ENCODE data around the gene ZNF423. TPM values are rescaled to one million over a fixed set of nuclear protein-coding genes. Genes with fewer than 3 reads are reported as not detected.
A peak's percentile ranks its signal among the peaks of the same experiment; 100 is the strongest.

ZNF423 gene
- total RNA-seq, 4 donors from 2014 or later = 7.0 to 19.7 (median 8.4) TPM

GRCh38 chr16:49795513-49795912 lies 60.4 kb downstream of the ZNF423 start:
- 95% methylated on average over 3 of the region's 8 CpGs; no CpG with 5 or more reads in 1 of the 2 donors for WGBS, 2 donors (ENCODE audit: low coverage in 1 of 2)
- Histone ChIP-seq H3K4me3 (no peak overlapping the region), H3K9me3 (no peaks in the 10 kb centered on the region), H3K27me3 (no peaks in the 10 kb centered on the region), H3K36me3 (no peaks in the 10 kb centered on the region), H3K27ac (no peak overlapping the region), H3K4me1 (peaks cover 0 to under 1% (median 0%) of the 10 kb centered on the region in 3 donors)
- TF ChIP-seq EP300 (IDR thresholded peaks at IDR 0.05) (no peak), CTCF (IDR thresholded peaks at IDR 0.05) (no peak), POLR2A (IDR thresholded peaks at IDR 0.05) (no peak)
- ATAC-seq = no peak

GRCh38 chr16:49793244-49793643 lies 62.7 kb downstream of the ZNF423 start:
- WGBS, 2 donors (ENCODE audit: low coverage in 1 of 2) = 50% methylated on average over 1 of the region's 11 CpGs; no CpG with 5 or more reads in 1 of the 2 donors
- no peaks in the 10 kb centered on the region for H3K9me3 ChIP-seq
- no peak overlapping the region for H3K27ac ChIP-seq
- peaks cover 0 to 13% (median 7%) of the 10 kb centered on the region in 3 donors for H3K4me1 ChIP-seq
- no peak overlapping the region for H3K4me3 ChIP-seq
- no peaks in the 10 kb centered on the region for H3K36me3 ChIP-seq
- TF ChIP-seq POLR2A (IDR thresholded peaks at IDR 0.05) = no peak
- no peak for TF ChIP-seq EP300 (IDR thresholded peaks at IDR 0.05)
- TF ChIP-seq CTCF (IDR thresholded peaks at IDR 0.05) = no peak
- no peak for TF ChIP-seq POLR2AphosphoS5 (IDR thresholded peaks at IDR 0.05)
- H3K27me3 ChIP-seq = no peaks in the 10 kb centered on the region
- ATAC-seq = no peak

- peak overlapping the region in 3 of 4 donors; percentile 63 to 72 (median 66) for H3K27ac ChIP-seq
- peaks cover 0 to 24% (median 11%) of the 10 kb centered on the region in 3 donors for H3K4me1 ChIP-seq
- H3K36me3 ChIP-seq = no peaks in the 10 kb centered on the region
- no peaks in the 10 kb centered on the region for H3K9me3 ChIP-seq
- no peak for ATAC-seq
- no peak for TF ChIP-seq POLR2A (IDR thresholded peaks at IDR 0.05)
- TF ChIP-seq EP300 (IDR thresholded peaks at IDR 0.05) = no peak
- no peaks in the 10 kb centered on the region for H3K27me3 ChIP-seq
- WGBS, 2 donors (ENCODE audit: low coverage in 1 of 2) = 97 to 100% methylated on average over 1 to 4 of the region's 4 CpGs
- H3K4me3 ChIP-seq = no peak overlapping the region
Observed at GRCh38 chr16:49789616-49790015, 66.3 kb downstream of the ZNF423 start.

GRCh38 chr16:49788986-49789385 lies 66.9 kb downstream of the ZNF423 start:
- ATAC-seq = no peak

GRCh38 chr16:49788572-49788971 lies 67.3 kb downstream of the ZNF423 start:
- peak overlapping the region in 3 of 4 donors; percentile 63 to 72 (median 66) for H3K27ac ChIP-seq
- no peaks in the 10 kb centered on the region for H3K36me3 ChIP-seq
- TF ChIP-seq CTCF (IDR thresholded peaks at IDR 0.05) (no peak), POLR2AphosphoS5 (IDR thresholded peaks at IDR 0.05) (no peak), EP300 (IDR thresholded peaks at IDR 0.05) (no peak), POLR2A (IDR thresholded peaks at IDR 0.05) (no peak)
- H3K4me1 ChIP-seq = peaks cover 0 to 24% (median 11%) of the 10 kb centered on the region in 3 donors
- H3K27me3 ChIP-seq = no peaks in the 10 kb centered on the region
- no peak overlapping the region for H3K4me3 ChIP-seq
- peak; percentile 67 for ATAC-seq
- WGBS, 2 donors (ENCODE audit: low coverage in 1 of 2) = no CpG with 5 or more reads among the region's 3 CpGs
- no peaks in the 10 kb centered on the region for H3K9me3 ChIP-seq

More at GRCh38 chr16:49788986-49789385, 66.9 kb downstream of the ZNF423 start:
- TF ChIP-seq EP300 (IDR thresholded peaks at IDR 0.05) (no peak), POLR2AphosphoS5 (IDR thresholded peaks at IDR 0.05) (no peak), CTCF (IDR thresholded peaks at IDR 0.05) (no peak), POLR2A (IDR thresholded peaks at IDR 0.05) (no peak)
- Histone ChIP-seq H3K36me3 (no peaks in the 10 kb centered on the region), H3K4me1 (peaks cover 0 to 24% (median 11%) of the 10 kb centered on the region in 3 donors), H3K27ac (peak overlapping the region in 3 of 4 donors; percentile 63 to 72 (median 66)), H3K4me3 (no peak overlapping the region), H3K27me3 (no peaks in the 10 kb centered on the region), H3K9me3 (no peaks in the 10 kb centered on the region)
- WGBS, 2 donors (ENCODE audit: low coverage in 1 of 2) = 47% methylated on average over 3 to 4 of the region's 7 CpGs
